ENCODE results near the gene RFX8. TPM values are rescaled to one million over a fixed set of nuclear protein-coding genes. Genes with fewer than 3 reads are reported as not detected.

RFX8 gene
- total and polyA plus RNA-seq, 2 of the 4 experiments (the other 2 are of a cell fraction): 2.9 to 5.3 TPM

DNA sequence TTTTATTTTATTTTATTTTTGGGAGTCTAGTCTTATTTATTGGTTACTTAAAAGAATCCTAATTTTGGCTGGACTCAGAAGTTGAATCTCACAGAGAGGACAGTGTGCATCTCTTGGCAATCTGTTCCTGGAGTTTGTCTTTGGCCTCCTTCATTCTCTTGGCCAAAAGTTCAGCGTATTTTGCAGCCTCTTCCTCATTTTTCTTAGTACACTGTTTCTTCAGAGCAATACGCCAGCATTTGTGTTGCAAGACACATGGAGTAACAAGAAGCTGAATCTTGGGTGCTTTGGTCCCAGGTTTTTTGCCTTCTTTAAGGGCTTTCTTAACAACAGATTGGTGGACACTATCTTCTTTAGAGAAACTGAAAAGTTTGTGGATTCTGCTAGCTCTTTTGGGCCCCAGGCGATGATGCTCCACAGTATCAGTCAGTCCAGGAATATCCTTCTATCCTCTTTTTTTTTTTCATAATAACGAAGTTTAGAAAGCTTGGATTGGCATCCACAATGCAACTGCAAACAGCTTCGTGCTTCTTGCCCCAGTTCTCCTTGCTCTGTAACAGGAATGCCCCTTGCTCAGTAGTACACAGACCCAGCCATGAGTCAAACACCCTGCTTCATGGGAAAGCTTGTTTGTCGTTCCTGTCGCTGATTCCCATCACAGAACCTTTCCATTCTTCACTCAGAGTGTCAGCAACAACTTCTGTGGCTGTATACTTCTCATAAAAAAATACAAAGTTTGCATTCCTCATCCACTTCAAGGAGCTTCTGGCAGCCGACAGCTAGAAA is 34.8 kb upstream of the RFX8 start (continued):
- TF ChIP-seq, protein P1, sequence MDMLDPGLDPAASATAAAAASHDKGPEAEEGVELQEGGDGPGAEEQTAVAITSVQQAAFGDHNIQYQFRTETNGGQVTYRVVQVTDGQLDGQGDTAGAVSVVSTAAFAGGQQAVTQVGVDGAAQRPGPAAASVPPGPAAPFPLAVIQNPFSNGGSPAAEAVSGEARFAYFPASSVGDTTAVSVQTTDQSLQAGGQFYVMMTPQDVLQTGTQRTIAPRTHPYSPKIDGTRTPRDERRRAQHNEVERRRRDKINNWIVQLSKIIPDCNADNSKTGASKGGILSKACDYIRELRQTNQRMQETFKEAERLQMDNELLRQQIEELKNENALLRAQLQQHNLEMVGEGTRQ (IDR thresholded peaks at IDR 0.05; ENCODE audit: low read depth, low read length): no peak

DNA sequence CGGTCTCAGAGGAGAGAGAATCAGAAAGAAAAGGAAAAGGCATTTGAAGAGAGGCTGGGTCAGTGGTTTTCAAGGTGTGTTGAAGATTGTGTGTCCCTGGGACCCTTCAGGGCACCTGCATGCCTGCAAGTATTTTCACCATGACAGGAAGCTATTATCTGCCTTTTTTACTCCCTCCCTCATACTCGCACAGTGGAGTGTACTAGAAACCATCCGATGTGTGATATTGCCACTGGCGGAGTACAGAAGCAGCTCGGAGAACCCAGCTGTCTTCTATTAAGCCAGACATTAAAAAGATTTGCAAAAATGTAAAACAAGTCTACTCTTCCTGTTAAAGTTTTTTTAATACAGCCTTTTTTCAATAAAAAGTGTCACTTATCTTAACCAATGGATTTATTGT is 33.7 kb upstream of the RFX8 start:
- Histone ChIP-seq H3K23ac (ENCODE audit: low read depth, low read length) (no peak overlapping the region), H3K79me1 (ENCODE audit: low read depth in 1 of 2, low read length in 2 of 2) (no peaks in the 10 kb centered on the region), H3K4me2 (ENCODE audit: low read depth, low read length) (no peak overlapping the region), H3K4me1 (ENCODE audit: control insufficient read depth, insufficient read depth, low read length) (no peaks in the 10 kb centered on the region), H2AK5ac (ENCODE audit: low read depth, low read length) (no peak overlapping the region), H4K20me1 (ENCODE audit: insufficient read depth, low read length) (no peaks in the 10 kb centered on the region), H3K27me3 (ENCODE audit: control insufficient read depth, insufficient read depth, low read length) (no peaks in the 10 kb centered on the region), H3K14ac (replicated peaks; ENCODE audit: low read depth, low read length) (no peak overlapping the region), H3K36me3 (ENCODE audit: control insufficient read depth, insufficient read depth, low read length) (no peaks in the 10 kb centered on the region), H4K8ac (ENCODE audit: low read depth in 2 of 2, low read length in 2 of 2) (no peak overlapping the region), H4K5ac (ENCODE audit: low read depth, low read length) (no peak overlapping the region), H4K91ac (ENCODE audit: insufficient read depth, low read depth, low read length) (no peak overlapping the region), H3K9me1 (ENCODE audit: insufficient read depth, low read length) (no peaks in the 10 kb centered on the region), H3K56ac (ENCODE audit: extremely low read depth, insufficient read depth, low read length) (no peak overlapping the region), H2BK5ac (ENCODE audit: low read depth, low read length, poor library complexity, severe bottlenecking) (no peak overlapping the region), H3K18ac (ENCODE audit: low read depth, low read length) (no peak overlapping the region), H3K4ac (ENCODE audit: low read depth, low read length) (no peak overlapping the region), H3K9me3 (ENCODE audit: control insufficient read depth, insufficient read depth, low read length) (no peaks in the 10 kb centered on the region), H2BK20ac (ENCODE audit: low read depth, low read length) (no peak overlapping the region), H2AFZ (replicated peaks; ENCODE audit: low read length, poor library complexity) (no peak overlapping the region), H3K27ac (ENCODE audit: insufficient read depth, low read length) (no peak overlapping the region), H3K9ac (ENCODE audit: low read depth, low read length) (no peak overlapping the region), H2BK120ac (ENCODE audit: low read depth, low read length) (no peak overlapping the region), H3K4me3 (ENCODE audit: insufficient read depth, low read depth, low read length) (no peak overlapping the region), H2BK15ac (ENCODE audit: low read depth, low read length) (no peak overlapping the region), H2AK9ac (replicated peaks; ENCODE audit: low read depth, low read length, poor library complexity) (no peak overlapping the region)
- WGBS, 2 experiments (ENCODE audit: extremely low coverage in 2 of 2, insufficient read length in 1 of 2): 100% methylated on average over 1 of the region's 5 CpGs; no CpG with 5 or more reads in 1 of the 2 experiments
- intact Hi-C loops (cut with micrococcal nuclease): no loop called here
- dilution Hi-C loops (cut with HindIII; ENCODE audit: low sequenced_read_pairs, unreplicated experiment): no loop called here
- ATAC-seq (ENCODE audit: low read depth) (no peak), DNase-seq (no peak)
- BruUV-seq (replicated peaks): no TSS peak
- in situ Hi-C loops (cut with MboI; ENCODE audit: low sequenced_read_pairs): loop anchor here (25.0 kb wide), 1 partner anchor 179 kb away; the partner anchor contains the start of gene MAP4K4
- POLR2A ChIA-PET (ENCODE audit: unreplicated experiment): no interaction called here
- CTCF ChIA-PET: no interaction called here
- TF ChIP-seq, protein P2, sequence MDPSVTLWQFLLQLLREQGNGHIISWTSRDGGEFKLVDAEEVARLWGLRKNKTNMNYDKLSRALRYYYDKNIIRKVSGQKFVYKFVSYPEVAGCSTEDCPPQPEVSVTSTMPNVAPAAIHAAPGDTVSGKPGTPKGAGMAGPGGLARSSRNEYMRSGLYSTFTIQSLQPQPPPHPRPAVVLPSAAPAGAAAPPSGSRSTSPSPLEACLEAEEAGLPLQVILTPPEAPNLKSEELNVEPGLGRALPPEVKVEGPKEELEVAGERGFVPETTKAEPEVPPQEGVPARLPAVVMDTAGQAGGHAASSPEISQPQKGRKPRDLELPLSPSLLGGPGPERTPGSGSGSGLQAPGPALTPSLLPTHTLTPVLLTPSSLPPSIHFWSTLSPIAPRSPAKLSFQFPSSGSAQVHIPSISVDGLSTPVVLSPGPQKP (IDR thresholded peaks at IDR 0.05; ENCODE audit: borderline replicate concordance, low read depth, low read length): no peak
- TF ChIP-seq BHLHE40 (IDR thresholded peaks at IDR 0.05; ENCODE audit: low read depth, low read length) (no peak), MXI1 (IDR thresholded peaks at IDR 0.05; ENCODE audit: borderline replicate concordance, low read depth, low read length) (no peak), CEBPB (IDR thresholded peaks at IDR 0.05; ENCODE audit: low read depth, low read length) (no peak), FOS (IDR thresholded peaks at IDR 0.05; ENCODE audit: low read depth, low read length) (no peak), MAZ (IDR thresholded peaks at IDR 0.05; ENCODE audit: borderline replicate concordance, low read depth, low read length) (no peak), SMC3 (IDR thresholded peaks at IDR 0.05; ENCODE audit: low read depth, low read length) (no peak), RFX5 (IDR thresholded peaks at IDR 0.05; ENCODE audit: low read depth, low read length) (no peak)
- TF ChIP-seq, protein P1 (IDR thresholded peaks at IDR 0.05; ENCODE audit: low read depth, low read length): no peak
- TF ChIP-seq, protein P3, sequence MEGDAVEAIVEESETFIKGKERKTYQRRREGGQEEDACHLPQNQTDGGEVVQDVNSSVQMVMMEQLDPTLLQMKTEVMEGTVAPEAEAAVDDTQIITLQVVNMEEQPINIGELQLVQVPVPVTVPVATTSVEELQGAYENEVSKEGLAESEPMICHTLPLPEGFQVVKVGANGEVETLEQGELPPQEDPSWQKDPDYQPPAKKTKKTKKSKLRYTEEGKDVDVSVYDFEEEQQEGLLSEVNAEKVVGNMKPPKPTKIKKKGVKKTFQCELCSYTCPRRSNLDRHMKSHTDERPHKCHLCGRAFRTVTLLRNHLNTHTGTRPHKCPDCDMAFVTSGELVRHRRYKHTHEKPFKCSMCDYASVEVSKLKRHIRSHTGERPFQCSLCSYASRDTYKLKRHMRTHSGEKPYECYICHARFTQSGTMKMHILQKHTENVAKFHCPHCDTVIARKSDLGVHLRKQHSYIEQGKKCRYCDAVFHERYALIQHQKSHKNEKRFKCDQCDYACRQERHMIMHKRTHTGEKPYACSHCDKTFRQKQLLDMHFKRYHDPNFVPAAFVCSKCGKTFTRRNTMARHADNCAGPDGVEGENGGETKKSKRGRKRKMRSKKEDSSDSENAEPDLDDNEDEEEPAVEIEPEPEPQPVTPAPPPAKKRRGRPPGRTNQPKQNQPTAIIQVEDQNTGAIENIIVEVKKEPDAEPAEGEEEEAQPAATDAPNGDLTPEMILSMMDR (conservative IDR thresholded peaks at IDR 0.05; ENCODE audit: low read depth, low read length): no peak

Measured in IMR-90 (cell line).